ENCODE data around the gene SURF4.
A peak's percentile ranks its signal among the peaks of the same experiment; 100 is the strongest.
"Not testable (repeated sequence)": the region's sequence is repeated elsewhere in the genome, so short reads cannot be mapped to it uniquely, and the experiment has no call there.

Gene SURF4

DNA sequence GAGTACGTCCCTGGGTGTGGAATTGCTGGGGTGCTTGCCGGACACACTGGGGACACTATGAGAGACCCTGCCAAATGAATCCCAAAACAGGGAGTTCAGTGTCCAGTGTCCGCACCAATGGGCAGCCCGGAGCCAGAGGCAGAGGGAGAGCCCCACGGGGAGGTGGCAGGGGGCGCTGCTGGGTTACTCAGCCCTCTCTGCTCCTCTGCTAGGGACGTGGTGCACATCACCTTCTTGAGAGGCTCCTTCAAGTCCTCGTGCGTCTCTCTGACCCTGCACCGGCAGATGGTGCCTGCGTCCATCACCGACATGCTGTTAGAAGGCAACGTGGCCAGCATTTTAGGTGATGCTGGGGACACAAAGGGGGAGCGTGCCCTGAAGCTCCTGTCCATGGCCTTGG, 21.1 kb upstream of the SURF4 start:
- no peak for DNase-seq

DNA sequence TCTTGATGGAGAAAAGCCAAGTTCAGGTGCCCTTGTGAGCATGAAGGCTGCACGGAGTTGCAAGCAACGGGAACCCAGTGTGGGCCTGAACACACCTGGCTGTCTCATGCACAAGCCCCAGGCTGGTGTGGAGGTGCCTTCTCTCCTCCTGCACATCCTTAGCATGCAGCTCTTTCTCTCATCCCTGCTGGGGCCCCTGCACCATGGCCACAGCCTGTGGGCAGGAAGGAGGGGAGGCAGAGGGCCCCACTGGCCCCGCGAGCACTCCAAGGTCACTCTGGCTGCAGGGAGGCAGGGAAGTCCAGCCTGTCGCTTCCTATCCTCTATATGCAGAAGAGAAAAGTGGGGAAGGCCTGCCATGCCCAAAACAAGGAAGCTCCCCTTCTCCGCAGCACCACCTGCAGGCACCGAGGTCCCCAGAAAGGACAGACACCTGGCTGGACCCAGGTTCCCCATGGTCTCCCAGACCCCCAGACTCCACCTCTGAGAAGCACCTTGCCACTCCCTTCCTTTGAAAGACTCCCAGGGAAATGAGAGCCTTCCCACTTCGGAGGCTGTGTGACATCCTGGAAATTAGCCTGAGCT, 18.9 kb upstream of the SURF4 start:
- no peak for DNase-seq

DNA sequence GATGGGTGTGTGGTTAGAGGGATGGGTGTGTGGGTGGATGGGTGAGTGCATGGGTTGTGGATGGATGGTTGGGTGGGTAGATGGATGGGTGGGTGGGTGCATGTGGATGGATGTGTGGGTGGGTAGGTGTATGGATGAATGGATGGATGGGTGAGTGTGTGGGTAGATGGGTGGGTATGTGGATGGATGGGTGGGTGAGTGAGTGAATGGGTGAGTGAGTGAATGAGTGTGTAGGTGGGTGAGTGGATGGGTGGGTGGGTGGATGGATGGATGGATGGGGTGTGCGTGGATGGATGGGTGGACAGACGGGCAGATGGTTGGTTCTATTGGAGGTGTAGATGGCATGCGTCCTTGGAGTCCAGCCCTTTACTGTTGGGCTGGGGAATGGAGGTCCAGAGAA, 17.5 kb upstream of the SURF4 start:
- DNase-seq: no peak

GRCh38 chr9:133392308-133392707, 16.4 kb upstream of the SURF4 start:
- DNase-seq: not testable (repeated sequence)

- DNase-seq: not testable (repeated sequence)
Observed at GRCh38 chr9:133391449-133391848, 15.6 kb upstream of the SURF4 start.

DNA sequence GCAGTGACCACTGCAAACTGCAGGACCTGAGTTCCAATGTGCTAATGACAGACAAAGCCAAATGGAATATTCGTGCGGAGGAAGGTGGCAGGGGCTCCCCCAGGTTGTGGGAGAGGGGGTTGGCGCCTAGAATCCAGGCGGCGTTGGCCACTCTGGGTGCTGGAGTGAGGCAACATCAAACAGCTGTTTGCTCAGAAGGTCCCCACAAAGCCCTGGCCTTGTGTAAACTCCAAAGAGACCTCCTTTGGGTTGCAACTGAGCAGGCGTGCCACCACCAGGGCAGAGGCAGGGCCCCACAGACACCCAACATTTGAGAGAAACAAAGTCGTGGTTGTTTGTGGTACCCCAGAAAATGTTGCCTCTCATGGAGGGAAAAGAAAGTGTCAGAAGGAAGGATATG, 14.9 kb upstream of the SURF4 start:
- no peak for DNase-seq

GRCh38 chr9:133389562-133389961, 13.7 kb upstream of the SURF4 start:
- no peak for DNase-seq

DNA sequence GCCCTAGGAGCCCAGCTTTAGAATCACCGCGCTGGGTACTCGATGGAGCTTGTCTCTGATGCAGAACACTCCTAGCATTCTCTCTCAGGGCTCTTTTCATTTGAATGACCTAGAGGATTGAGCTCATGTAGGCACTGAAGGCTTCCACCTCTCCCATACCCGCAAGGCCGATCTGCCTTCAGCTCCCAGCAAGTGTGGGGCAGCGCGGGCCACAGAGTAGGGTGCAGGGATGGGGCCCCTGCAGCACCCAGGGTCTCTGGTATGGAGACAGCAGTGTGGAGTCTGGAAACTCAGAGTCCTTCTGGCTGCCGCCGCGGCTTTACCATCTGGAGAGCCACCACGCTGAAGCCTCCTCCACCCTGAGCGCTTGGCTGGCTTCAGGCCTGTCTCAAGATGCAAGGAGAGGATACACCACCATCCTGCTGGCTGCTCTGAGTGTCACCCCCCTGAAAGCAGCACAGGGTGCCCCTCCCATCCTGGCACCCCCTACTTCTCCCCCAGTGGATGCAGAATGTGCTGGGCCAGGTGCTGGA, 13.2 kb upstream of the SURF4 start:
- no peak for DNase-seq

DNA sequence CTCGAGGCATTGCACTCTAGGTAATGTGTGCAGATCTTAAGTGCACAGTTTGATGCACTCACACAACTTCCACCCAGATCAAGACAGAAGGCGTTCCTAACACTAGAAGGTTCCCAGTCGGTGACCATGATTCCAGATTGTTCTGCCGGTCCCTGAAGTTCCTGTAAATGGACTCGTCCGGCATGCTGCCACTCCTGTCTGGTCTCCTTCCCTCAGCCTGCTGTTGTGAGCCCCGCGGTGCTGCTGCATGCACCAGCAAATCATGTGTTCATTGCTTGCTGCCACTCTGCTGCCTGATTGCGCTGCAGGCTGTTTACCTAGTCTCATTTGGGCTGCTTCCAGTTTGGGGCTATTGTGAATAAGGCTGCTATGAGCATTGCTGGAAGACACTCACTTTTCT, 11.8 kb upstream of the SURF4 start:
- DNase-seq: no peak

DNA sequence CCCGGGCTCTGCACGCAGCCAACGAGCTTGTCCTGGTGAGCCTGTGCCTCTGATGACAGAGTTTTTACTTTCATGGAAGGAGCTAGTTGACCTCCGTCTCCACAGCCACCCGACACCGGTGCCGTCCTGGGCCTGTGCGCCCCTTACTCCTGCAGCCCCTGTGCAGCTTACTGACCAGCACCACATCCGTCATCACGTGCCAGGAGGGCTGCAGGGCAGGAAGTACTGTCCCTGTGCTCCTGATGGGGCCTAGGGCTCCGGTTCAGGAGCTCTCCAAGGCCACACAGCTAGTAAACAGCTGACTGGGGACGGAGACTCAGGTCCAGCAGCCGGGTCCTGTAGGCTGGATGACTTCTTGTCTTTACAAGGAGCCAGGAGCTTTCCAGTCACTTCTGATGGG, 10.5 kb upstream of the SURF4 start:
- no peak for DNase-seq

- no peak for DNase-seq
Observed at GRCh38 chr9:133385452-133385851, 9.6 kb upstream of the SURF4 start.

GRCh38 chr9:133384736-133385321, 9.0 kb upstream of the SURF4 start:
- no peak for DNase-seq

GRCh38 chr9:133383438-133383837, 7.6 kb upstream of the SURF4 start:
- DNase-seq: no peak

DNA sequence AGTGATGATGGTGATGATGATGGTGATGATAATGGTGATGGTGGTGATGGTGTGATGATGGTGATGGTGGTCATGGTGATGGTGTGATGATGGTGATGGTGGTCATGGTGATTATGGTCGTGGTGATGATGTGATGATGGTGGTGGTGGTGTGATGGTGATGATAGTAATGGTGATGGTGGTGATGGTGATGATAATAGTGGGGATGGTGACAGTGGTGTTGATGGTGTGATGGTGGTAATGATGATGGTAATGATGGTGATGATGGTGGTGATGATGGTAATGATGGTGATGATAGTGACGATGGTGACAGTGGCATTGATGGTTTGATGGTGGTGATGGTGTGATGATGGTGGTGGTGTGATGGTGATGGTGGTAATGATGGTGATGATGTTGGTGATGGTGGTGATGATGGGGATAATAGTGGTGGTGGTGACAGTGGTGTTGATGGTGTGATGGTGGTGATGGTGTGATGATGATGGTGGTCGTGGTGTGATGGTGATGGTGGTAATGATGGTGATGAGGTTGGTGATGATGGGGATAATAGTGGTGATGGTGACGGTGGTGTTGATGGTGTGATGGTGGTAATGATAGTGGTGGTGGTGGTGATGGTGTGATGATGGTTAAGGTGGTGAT, 6.8 kb upstream of the SURF4 start:
- DNase-seq: no peak

- DNase-seq: no peak
Observed at GRCh38 chr9:133380734-133381133, 4.9 kb upstream of the SURF4 start.

- no peak for DNase-seq
Observed at GRCh38 chr9:133379153-133380086, 3.6 kb upstream of the SURF4 start.

DNA sequence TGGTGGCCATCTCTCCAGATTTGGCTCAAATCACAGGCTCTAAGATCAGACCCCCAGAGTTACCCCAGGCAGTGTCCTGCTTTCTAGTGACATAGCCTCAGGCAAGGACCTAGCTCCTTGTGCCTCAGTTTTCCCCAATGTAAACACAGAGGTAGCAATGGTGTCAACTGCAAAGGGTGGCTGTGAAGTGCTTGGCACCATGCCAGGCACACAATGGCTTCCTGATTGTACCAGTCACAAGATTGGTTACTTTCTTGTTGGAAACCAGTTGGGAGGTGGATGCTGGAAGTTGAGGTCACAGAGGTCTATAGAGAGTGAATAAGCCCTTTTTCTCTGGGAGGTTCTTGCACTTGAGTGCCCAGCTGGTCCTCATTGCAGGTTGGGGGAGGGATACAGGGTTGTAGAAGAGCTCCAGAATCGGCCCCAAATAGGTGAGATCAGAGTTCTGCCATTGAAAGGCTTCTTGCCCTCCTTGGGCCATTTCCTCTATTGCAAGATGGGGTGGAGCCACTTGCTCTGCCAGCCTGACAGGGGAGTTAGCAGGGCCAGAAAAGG, 2.6 kb upstream of the SURF4 start:
- DNase-seq: no peak

DNA sequence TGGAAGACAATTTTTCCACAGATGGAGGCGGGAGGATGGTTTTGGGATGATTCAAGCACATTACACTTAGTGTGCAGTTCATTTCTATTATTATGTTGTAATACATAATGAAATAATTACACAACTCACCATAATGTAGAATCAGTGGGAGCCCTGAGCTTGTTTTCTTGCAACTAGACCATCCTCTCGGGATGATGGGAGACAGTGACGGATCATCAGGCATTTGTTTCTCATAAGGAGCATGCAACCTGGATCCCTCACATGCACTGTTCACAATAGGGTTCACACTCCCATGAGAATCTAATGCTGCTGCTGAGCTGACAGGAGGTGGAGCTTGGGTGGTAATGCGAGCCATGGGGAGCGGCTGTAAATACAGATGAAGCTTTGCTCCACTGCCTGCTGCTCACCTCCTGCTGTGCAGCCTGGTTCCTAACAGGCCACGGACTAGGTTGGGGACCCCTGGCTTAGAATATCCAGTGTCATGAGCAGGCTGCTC, 1.9 kb upstream of the SURF4 start:
- DNase-seq: no peak

DNA sequence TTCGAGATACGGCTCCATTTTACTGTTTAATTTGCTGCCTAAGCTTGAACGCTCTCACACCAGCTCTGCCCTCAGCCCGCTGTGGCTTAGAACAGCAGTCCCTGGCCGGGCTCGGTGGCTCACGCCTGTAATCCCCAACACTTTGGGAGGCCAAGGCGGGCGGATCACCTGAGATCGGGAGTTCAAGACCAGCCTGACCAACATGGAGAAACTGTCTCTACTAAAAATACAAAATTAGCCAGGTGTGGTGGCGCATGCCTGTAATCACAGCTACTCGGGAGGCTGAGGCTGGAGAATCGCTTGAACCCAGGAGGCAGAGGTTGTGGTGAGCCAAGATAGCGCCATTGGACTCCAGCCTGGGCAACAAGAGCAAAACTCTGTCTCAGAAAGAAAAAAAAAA, 1.4 kb upstream of the SURF4 start:
- DNase-seq: not testable (repeated sequence)

DNA sequence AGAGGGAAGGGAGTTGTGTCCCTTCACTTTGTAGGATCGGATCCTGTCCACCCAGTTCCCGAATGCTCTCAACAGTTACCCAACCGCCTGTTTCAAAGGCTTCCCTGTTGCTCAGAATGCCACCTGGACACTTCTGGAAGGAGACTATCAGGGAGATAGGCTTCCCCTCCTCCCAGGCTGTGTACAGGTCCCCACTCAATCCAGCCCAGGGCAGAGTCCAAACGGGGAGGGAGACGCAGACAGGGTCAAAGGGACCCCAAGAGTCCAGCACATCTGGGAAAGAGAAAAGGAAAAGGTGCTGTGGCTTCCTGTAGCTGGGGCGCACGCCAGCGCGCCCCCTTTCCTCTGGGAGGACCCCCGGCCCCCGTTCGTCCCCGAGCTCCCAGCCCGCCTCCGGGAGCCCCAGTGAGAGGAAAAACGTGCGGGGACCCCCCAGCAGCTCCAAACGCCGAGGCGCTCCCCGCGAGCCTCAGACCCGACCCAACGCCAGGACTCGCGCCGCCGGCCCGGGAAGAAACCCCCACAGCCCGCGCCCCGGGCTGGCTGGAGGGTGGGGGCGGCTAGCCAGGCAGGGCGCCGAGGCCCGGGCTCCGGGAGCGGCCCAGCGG, 640 bp downstream of the SURF4 start:
- peak; percentile 21 to 32 for DNase-seq

DNA sequence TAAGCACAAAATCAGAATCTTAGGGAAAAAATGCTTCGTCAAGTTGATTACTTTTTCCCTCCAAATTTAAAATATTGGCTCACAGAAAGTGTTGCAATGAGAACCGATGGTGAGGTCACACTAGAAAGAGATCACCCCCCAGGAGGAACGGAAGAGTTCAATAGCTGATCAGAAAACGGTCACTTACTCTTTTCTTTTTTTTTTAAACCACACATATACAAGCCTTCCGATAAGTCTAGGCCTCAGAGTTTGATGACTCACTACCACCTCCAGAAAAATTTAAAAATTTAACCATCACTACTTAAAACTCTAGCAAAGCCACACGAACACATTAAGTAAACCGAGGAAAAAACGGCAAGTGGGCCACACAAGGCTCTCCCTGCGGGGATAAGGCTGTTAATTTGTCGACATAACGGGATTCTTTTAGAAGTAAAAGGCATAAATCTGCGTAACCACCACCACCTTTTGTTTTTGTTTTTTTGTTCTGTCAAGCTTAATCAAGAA, 1.2 kb downstream of the SURF4 start:
- DNase-seq: peak; percentile 32 to 57

DNA sequence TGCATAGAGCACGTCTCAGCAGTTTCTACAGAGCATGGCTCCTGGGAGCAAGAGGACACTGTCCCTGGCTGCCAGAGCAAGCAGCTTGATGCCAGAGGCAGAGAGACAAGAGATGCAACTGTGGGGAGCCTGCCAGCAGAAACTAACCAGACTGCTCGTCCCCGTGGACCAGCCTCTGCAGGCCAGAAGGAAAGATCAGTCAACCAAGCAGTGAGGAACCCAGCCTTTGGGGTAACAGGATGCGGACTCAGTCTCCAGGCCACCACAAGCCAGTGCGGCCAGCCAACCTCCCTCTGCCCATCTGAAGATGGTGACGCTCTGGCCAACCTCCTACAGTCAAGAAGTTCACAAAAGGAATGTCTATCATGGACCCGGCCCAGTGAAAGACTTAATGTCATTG, 3.7 kb downstream of the SURF4 start:
- no peak for DNase-seq
